ENCODE measurements around the gene FANCD2OS.

GRCh38 chr3:10088256-10088655 lies 19.8 kb downstream of the FANCD2OS start:
- TF ChIP-seq CTCF (IDR thresholded peaks at IDR 0.05) (no peak), ZFX (IDR thresholded peaks at IDR 0.05; ENCODE audit: borderline replicate concordance) (no peak)

Data from 22Rv1 (cell line).